B cell (primary cell): ENCODE data around the gene ZNF766. TPM values are rescaled to one million over a fixed set of nuclear protein-coding genes. Genes with fewer than 3 reads are reported as not detected.
A peak's percentile ranks its signal among the peaks of the same experiment; 100 is the strongest.

Source experiments
- ATAC-seq: fragments of 200-7000 bp; cut with Tn5 transposase; one replicate; pipeline ENCODE4 v1.10.0; 2021; ENCODE audit warnings: low read depth, mild to moderate bottlenecking, moderate number of reproducible peaks, moderate library complexity
- CTCF ChIA-PET: fragments of 350-600 bp; sonication (Branson Sonifier 250); formaldehyde crosslinking; loops from one replicate; lab custom pipeline; 2021; ENCODE audit warnings: antibody characterized with exemption, inconsistent platforms; lab: Charles Lee
- POLR2A ChIA-PET: fragments of 350-600 bp; sonication (Branson Sonifier 250); formaldehyde crosslinking; loops from one replicate; lab custom pipeline; 2021; ENCODE audit warnings: antibody characterized with exemption; lab: Charles Lee
- DNase-seq: peaks from one replicate; pipeline ENCODE4 v3.0.0; 2013
- H2AFZ ChIP-seq: 2 replicates; pipeline ENCODE4 v1.6.1; 2012; ENCODE audit warnings: mild to moderate bottlenecking, low read depth, low read length; ENCODE audit not compliant: insufficient read depth, poor library complexity, severe bottlenecking
- H3K27ac ChIP-seq, 2 donors: 1 replicate in 1 of 2; 2 replicates in 1 of 2; pipeline ENCODE4 v1.5.1; 2012 to 2013; ENCODE audit warnings: low read length in 2 of 2, mild to moderate bottlenecking in 2 of 2, moderate library complexity in 1 of 2
- H3K27me3 ChIP-seq, 4 experiments: fragments of 200-600 bp in 1 of 4; sonication (generic) in 1 of 4; replicated peaks in 1 of 4; 1 replicate in 2 of 4; 2 replicates in 2 of 4; pipeline versions ENCODE4 v1.6.1 to v1.7.0; 2013 to 2016; ENCODE audit warnings: low read length in 3 of 4, mild to moderate bottlenecking in 2 of 4, mixed read lengths in 1 of 4, moderate library complexity in 1 of 4; ENCODE audit not compliant: insufficient read depth in 4 of 4, control insufficient read depth in 3 of 4; ENCODE audit errors: control extremely low read depth in 1 of 4
- H3K36me3 ChIP-seq, 2 experiments: replicated peaks in 1 of 2; 1 replicate in 1 of 2; 2 replicates in 1 of 2; pipeline versions ENCODE4 v1.6.1 to v1.7.1; 2013; ENCODE audit warnings: low read length in 1 of 2; ENCODE audit not compliant: insufficient read depth in 2 of 2, control insufficient read depth in 1 of 2; ENCODE audit errors: control extremely low read depth in 1 of 2, extremely low read depth in 1 of 2
- H3K4me1 ChIP-seq, 2 donors: fragments of 200-600 bp in 1 of 2; sonication (generic) in 1 of 2; 1 replicate in 1 of 2; 2 replicates in 1 of 2; pipeline versions ENCODE4 v1.5.1 to v1.6.1; 2013 to 2017; ENCODE audit warnings: low read length in 2 of 2; ENCODE audit not compliant: control insufficient read depth in 2 of 2, insufficient read depth in 2 of 2
- H3K4me2 ChIP-seq: replicated peaks from 2 replicates; pipeline ENCODE3; 2012; ENCODE audit warnings: mild to moderate bottlenecking, low read depth, low read length; ENCODE audit not compliant: poor library complexity, severe bottlenecking
- H3K4me3 ChIP-seq, 5 experiments: fragments of 200-600 bp in 1 of 5; sonication (generic) in 1 of 5; 1 replicate in 3 of 5; 2 replicates in 2 of 5; pipeline versions ENCODE4 v1.5.1 to v1.7.0; 2011 to 2016; ENCODE audit warnings: low read length in 4 of 5, mild to moderate bottlenecking in 4 of 5, low read depth in 2 of 5, control low read depth in 1 of 5, moderate library complexity in 1 of 5; ENCODE audit not compliant: insufficient read depth in 1 of 5; ENCODE audit errors: control extremely low read depth in 1 of 5, extremely low read depth in 1 of 5
- H3K79me2 ChIP-seq: fragments of 200-600 bp; sonication (generic); one replicate; pipeline ENCODE4 v1.6.0; 2016; ENCODE audit warnings: low read length; ENCODE audit not compliant: control insufficient read depth, insufficient read depth
- H3K9ac ChIP-seq: fragments of 200-600 bp; sonication (generic); 2 replicates; pipeline ENCODE4 v1.6.1; 2017; ENCODE audit warnings: mild to moderate bottlenecking, low read length, moderate library complexity
- H3K9me3 ChIP-seq, 3 donors: one replicate each; pipeline versions ENCODE4 v1.6.1 to v1.7.1; 2013; ENCODE audit warnings: low read length in 2 of 3; ENCODE audit not compliant: control insufficient read depth in 2 of 3, insufficient read depth in 1 of 3; ENCODE audit errors: control extremely low read depth in 1 of 3
- H4K20me1 ChIP-seq: 2 replicates; pipeline ENCODE4 v1.6.0; 2012; ENCODE audit warnings: mild to moderate bottlenecking, low read length; ENCODE audit not compliant: insufficient read depth, control insufficient read depth, poor library complexity, severe bottlenecking
- H3K27ac Mint-ChIP-seq: one replicate; pipeline ENCODE4 v1.8.0; 2021; ENCODE audit warnings: mixed read lengths
- H3K27me3 Mint-ChIP-seq: one replicate; pipeline ENCODE4 v1.8.0; 2021; ENCODE audit warnings: mixed read lengths
- H3K4me1 Mint-ChIP-seq: one replicate; pipeline ENCODE4 v1.8.0; 2021; ENCODE audit warnings: mixed read lengths
- H3K4me3 Mint-ChIP-seq: one replicate; pipeline ENCODE4 v1.8.0; 2021; ENCODE audit warnings: mixed read lengths
- H3K9me3 Mint-ChIP-seq: one replicate; pipeline ENCODE4 v1.8.0; 2022; ENCODE audit warnings: mixed read lengths; ENCODE audit not compliant: insufficient read depth
- CTCF ChIP-seq: fragments of 200-600 bp; IDR thresholded peaks from one replicate; pipeline ENCODE4 v1.8.0; 2022; ENCODE audit warnings: antibody characterized with exemption, mild to moderate bottlenecking
- EZH2 ChIP-seq: IDR thresholded peaks from 2 replicates; pipeline ENCODE4 v1.6.1; 2012; ENCODE audit warnings: borderline replicate concordance, low read depth, mild to moderate bottlenecking, moderate library complexity, low read length; ENCODE audit not compliant: insufficient read depth, poor library complexity, severe bottlenecking
- WGBS: methylation state at CpG from one replicate; pipeline ENCODE4 v1.1.5; 2013; ENCODE audit warnings: missing lambda C conversion rate; ENCODE audit not compliant: insufficient coverage; 5-methylcytosine and 5-hydroxymethylcytosine counted together
- intact Hi-C: fragments of 100-400 bp; cut with micrococcal nuclease; formaldehyde crosslinking; loops from one replicate; pipeline ENCODE4 v1.10.0; 2022
- polyA plus RNA-seq: library from polyadenylated mRNA; depleted of rRNA; stranded (reverse); fragments of >200 nt; gene quantifications from 2 replicates; pipeline ENCODE4 v1.2.3, GENCODE V29; 2012
- total RNA-seq, 2 donors: library from RNA; stranded (reverse); fragments of 120-200 nt in 1 of 2; gene quantifications; 1 replicate in 1 of 2; 2 replicates in 1 of 2; pipeline versions ENCODE4 v1.2.3 to v1.2.4, GENCODE V29; 2013 to 2022

ZNF766 gene
- total and polyA plus RNA-seq, 2 donors (not counting 1 experiment from before 2014, with no cell fraction given), result 9.9 to 48.3 TPM

GRCh38 chr19:52335768-52336116, 66.4 kb downstream of the ZNF766 start:
- WGBS, result 60% methylated on average over 8 of the region's 9 CpGs
- H3K9me3 ChIP-seq, result peaks cover 6 to 66% (median 41%) of the 10 kb centered on the region in 3 donors
- peaks cover 22% of the 10 kb centered on the region for H3K9me3 Mint-ChIP-seq
- no peaks in the 10 kb centered on the region for H3K27me3 Mint-ChIP-seq
- H3K9ac ChIP-seq, result peak overlapping the region; percentile 94
- ChIA-PET POLR2A (no interaction called here), CTCF (interaction anchor here (0.5 kb wide), 1 partner anchor 57 kb away, joined by 3 read pairs; no protein-coding TSS in a partner anchor)
- no peaks in the 10 kb centered on the region for H3K79me2 ChIP-seq
- intact Hi-C loops, result loop anchor here (1.0 kb wide), 1 partner anchor 34 kb away; the partner anchor contains the start of gene ZNF880
- ATAC-seq (no peak), DNase-seq (no peak)
- peak overlapping the region; percentile 82 to 97 (median 94) for H3K4me3 ChIP-seq
- peak overlapping the region; percentile 97 for H3K4me3 Mint-ChIP-seq
- H3K4me1 ChIP-seq, result peaks cover 6 to 15% of the 10 kb centered on the region in 2 donors
- no peaks in the 10 kb centered on the region for H3K27me3 ChIP-seq
- peak overlapping the region; percentile 79 to 86 for H3K27ac ChIP-seq
- peak overlapping the region; percentile 90 for H2AFZ ChIP-seq
- H3K4me1 Mint-ChIP-seq, result peaks cover 15% of the 10 kb centered on the region
- H3K4me2 ChIP-seq, result peak overlapping the region; percentile 88
- peaks cover 2 to 3% of the 10 kb centered on the region in 2 experiments for H3K36me3 ChIP-seq
- H3K27ac Mint-ChIP-seq, result peak overlapping the region; percentile 96
- H4K20me1 ChIP-seq, result no peaks in the 10 kb centered on the region
- TF ChIP-seq EZH2, result no peak
- no peak for TF ChIP-seq CTCF

GRCh38 chr19:52336117-52336790, 66.9 kb downstream of the ZNF766 start, which contains the start of gene ZNF610:
Gene ZNF610 (plus strand): TSS chr19:52336243. CDS start chr19:52349173, 12,930 bp downstream.
- Histone ChIP-seq H3K4me3 (peak within 1 kb of the TSS; percentile 82 to 97 (median 94)), H4K20me1 (no peaks in the 10 kb centered on the region), H3K9me3 (peaks cover 4 to 64% (median 36%) of the 10 kb centered on the region in 3 donors), H3K27ac (peak within 1 kb of the TSS; percentile 79 to 86), H3K4me1 (peaks cover 6 to 15% of the 10 kb centered on the region in 2 donors), H3K9ac (peak within 1 kb of the TSS; percentile 94), H2AFZ (peak within 1 kb of the TSS; percentile 90), H3K4me2 (peak within 1 kb of the TSS; percentile 88), H3K27me3 (no peaks in the 10 kb centered on the region), H3K79me2 (no peaks in the 10 kb centered on the region), H3K36me3 (peaks cover 2 to 3% of the 10 kb centered on the region in 2 experiments)
- CTCF ChIA-PET, result interaction anchor here (0.5 kb wide), 1 partner anchor 56 kb away, joined by 3 read pairs; no protein-coding TSS in a partner anchor
- DNase-seq (peak; percentile 89), ATAC-seq (peak; percentile 98)
- Mint-ChIP-seq H3K27me3 (no peaks in the 10 kb centered on the region), H3K27ac (peak within 1 kb of the TSS; percentile 96), H3K4me3 (peak within 1 kb of the TSS; percentile 97), H3K9me3 (peaks cover 17% of the 10 kb centered on the region), H3K4me1 (peaks cover 15% of the 10 kb centered on the region)
- intact Hi-C loops, result loop anchor here (1.0 kb wide), 1 partner anchor 33 kb away; the partner anchor contains the start of gene ZNF880
- no peak for TF ChIP-seq EZH2
- no peak for TF ChIP-seq CTCF
- 3% methylated on average over 55 of the region's 55 CpGs for WGBS
- POLR2A ChIA-PET, result no interaction called here
